ENCODE results near the gene TMEM40.
"Not testable (repeated sequence)": the region's sequence is repeated elsewhere in the genome, so short reads cannot be mapped to it uniquely, and the experiment has no call there.

The TMEM40 gene, protein sequence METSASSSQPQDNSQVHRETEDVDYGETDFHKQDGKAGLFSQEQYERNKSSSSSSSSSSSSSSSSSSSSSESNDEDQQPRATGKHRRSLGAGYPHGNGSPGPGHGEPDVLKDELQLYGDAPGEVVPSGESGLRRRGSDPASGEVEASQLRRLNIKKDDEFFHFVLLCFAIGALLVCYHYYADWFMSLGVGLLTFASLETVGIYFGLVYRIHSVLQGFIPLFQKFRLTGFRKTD

DNA sequence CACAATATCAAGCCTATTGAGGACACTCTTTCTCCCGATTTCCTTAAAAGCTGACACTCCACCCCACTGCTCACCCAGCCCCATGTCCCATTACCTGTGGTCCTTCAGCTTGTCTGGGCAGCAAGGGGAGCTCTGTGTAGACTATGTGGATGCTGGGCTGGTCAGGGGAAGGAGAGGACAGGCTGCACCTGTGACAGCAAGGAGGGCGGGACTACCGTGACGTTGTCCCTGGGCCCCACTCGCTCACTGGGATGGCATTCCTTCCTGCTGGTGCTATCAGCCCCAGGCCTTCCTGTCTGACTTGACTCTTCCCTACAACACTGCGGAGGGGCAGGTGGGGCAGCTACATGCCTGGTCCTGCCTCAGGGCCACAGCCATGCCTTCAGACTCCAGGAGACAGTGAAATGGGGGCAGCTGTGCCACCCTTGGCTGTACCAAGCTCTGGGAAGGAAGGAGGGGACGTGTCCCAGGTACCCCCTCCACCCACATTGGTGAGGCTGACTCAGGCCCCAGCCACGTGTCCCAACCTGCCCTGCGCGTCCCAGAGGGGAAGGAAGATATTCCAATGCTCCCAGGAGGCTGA, at the start of gene TMEM40:
Gene TMEM40, minus strand, starts transcription at position 163 of the 583 bp plus-strand sequence. CDS start 9,427 bp downstream, outside the sequence.
- no peak for DNase-seq

DNA sequence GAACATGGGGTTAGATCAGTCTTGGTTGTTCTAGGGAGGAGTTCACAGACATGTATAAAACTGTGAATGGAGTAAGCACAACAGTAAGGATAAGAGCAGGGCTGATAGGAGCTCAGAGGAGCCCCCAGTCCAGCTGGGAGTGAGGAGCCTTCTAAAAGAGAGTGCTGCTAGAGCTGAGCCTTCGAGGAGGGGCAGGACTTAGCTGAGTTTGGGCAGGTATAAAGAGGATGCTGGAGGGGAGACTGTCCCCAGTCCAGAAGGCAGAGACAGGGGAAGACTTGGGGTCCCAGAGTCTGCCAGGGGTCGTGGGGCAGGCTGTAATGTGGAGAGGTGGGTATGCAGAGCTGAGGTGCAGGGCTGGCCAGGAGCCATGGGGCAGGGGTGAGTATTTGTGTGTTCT, 49.5 kb upstream of the TMEM40 start:
- DNase-seq, result no peak

DNA sequence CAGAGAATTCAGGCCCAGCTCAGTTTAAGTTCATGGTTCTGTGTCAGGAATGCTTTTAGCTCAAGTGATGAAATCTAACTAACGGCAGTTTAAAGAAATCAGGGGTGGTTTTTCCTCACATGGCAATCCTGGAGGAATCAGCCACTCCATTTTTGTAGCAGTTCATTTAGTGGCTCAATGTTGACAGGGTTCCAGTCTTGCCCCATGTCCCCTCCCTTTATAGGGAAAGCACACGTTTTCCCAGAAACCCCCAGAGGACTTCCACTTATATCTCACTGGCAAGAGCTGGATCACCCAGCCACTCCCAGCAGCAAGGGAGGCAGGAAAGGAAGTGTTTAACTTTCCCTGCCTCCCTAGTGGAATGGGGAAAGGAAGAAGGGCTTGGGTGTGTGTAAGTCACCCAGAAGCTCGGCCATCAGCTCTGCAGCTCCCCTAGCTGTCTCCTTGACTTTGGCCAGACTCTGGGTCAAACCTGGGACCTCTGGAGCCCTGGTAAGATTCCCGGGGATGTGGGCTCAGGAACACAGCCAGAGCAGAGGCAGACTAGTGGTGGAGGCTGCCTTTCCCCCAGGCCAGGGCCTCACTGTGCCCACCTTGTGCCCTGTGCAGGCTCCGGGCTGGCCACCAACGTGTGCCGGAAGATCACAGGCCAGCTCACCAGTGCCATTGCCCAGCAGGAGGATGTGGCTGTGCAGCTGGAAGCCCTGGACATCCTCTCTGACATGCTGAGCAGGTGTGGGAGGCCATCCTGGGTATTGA, 48.7 kb upstream of the TMEM40 start:
- DNase-seq, result peak; percentile 30

DNA sequence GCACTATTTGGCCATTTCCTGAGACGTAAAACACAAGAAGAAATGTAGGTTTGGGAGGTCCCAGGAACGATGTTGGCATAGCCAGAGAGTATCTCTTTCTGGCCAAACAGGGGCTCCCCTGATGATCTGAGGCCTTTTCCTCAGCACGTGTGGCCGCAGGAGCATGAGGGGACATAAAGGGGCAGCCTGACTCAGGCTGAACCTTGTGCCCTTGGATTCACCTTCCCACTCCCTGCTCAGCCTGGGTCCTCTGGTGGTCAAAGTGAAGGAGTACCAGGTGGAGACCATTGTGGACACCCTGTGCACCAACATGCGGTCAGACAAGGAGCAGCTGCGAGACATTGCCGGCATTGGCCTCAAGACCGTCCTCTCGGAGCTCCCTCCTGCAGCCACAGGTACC, 48.0 kb upstream of the TMEM40 start:
- DNase-seq, result peak; percentile 54

DNA sequence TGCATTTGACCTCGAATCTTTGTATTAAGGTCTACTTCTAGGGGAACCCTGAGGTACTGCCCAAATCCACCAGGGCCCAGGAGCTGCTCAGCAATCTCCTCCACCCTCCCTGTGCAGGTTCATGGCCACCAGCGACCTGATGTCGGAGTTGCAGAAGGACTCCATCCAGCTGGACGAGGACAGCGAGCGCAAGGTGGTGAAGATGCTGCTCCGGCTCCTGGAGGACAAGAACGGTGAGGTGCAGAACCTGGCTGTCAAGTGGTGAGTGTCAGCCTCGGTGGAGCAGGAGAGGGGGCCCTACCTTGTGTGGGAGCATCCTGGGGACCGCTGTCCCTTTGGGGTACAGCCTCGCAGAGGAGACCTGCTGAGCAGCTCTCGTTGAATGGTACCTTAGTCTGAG, 44.3 kb upstream of the TMEM40 start:
- peak; percentile 47 for DNase-seq

DNA sequence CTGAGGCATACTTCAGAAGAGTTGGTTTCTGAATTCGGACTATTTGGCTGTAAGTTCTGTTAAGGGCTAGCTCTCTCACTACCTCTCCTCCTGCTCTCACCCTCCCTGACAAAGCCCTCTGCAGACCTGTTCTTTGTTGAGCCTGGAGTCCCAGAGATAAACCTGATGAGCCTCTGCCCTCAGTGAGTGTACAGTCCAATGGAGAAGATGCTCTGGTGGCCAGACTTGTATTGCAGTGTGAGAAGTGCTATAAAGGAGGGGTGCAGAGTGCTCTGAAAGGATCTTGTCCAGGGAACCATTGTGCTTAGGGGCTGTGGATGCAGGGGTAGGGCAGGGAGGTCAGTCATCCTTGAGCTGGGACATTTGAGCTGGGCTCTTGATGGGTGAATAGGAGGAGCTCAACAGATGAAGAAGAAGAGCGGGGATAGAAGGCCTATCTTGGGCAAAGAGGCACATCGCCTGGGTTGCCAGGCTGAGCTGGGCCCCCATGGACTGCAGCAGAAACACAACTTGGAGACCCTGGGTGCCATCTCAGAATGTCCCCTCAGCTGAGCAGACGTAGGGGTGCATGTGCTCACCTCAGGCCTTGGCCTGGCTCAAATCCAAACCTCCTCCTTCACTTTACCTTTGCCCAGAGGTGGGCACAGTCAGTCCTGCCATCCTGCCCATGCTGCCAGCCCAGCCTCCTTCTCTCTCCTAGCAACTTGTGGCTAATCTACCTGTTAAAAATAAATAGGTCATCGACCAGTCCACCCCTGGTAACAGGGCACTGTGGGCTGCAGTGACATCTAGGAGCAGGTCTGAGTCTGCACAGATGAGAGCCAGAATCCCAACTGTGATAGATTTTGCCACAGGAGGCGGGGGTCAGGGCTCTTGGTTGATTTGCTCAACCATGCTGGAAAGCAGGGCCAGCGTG, 40.7 kb upstream of the TMEM40 start:
- DNase-seq, result no peak

DNA sequence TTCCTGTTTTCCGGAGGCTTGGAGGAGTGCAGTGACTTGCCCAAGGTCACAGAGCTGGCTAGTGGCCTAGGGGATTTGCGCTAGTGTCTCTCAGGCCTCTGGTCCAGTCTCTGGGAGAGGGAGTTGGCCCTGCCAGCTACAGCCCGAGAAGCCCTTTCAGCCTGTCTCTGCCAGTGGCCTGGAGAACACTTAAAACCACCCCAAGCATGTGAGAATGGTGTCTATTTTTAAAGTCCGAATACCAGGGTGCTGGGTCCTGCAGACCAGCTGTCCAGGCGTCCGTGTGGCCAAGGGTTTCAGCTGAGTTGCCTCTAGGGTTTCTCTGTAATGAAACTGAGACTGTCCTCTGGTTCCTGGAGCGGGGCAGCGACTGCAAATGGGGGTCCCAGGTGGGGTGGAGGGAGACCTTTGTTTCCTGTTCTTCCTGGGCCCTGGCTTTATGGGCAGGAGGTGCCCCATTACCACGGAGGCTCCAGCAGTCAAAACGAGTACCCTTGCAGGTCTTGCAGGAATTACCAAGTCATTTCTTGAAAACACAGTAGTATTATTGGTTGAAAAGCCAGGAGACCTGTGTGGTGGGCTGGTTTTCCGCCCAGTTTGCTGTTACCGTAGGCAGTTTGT, 39.6 kb upstream of the TMEM40 start:
- DNase-seq, result no peak

DNA sequence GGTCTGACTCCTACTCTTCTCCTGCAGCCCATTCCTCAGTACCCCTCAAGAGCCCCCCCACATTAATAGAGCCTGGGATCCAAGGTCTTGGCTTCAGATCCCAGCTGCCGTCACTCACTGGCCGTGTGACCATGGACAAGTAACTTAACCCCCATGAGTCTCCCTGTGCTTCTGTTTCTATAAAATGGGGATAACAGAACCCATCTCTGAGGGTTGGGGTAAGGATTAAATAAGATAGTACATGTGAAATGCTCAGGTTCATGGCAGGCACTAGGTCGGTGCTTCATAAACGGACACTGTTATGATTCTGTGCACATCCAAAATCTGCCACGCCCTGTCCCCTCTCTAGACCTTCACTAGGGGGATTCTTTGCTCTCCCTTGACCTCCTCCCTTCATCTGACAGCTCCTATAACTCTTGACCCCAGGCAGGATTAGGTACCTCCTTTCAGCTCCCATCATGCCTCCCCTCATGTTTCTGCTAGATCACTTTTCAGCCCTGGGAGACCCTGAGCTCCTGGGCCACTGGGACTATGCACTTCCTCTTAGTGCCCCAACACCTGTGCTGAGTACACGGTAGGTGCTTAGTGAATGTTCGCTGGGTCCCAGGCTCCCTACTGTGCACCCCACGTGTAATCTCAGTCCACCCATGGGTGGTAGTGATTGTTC, 39.0 kb upstream of the TMEM40 start:
- DNase-seq, result no peak

DNA sequence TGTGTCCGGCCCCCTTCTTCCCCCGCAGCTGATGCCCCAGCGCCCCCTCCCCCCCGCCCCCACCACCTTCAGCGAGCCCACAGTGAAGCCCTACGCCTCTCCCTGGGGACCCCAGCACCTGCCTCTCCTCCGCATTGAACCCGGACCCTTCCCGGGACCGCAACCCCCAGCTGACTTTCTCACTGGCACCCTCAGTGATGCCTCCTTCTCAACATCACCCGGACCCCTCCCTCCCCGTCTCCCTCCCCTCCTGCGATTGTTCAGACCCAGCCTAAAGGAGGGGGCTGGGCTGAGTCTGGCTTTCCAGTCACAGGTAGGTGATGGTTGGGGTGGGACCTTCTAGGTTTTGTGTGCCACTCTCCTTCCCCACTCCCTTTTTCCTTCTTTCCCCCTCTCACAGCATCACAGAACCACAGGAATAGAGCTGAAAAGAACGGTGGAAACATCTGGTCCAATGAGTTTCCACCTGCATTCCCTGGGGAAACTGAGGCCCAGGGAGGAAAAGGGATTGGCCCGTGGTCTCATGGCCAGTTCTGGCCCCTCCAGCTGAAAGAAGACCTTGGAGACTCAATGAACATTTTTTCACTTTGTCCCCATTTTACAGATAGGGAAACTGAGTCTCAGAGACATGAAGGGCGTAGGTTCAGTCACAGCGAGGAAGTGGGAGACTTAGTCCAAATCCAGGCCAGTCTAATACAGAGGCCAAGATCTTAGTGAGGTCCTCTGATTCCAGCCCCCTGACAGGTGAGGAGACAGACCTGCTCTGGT, 38.2 kb upstream of the TMEM40 start:
- DNase-seq, result no peak

DNA sequence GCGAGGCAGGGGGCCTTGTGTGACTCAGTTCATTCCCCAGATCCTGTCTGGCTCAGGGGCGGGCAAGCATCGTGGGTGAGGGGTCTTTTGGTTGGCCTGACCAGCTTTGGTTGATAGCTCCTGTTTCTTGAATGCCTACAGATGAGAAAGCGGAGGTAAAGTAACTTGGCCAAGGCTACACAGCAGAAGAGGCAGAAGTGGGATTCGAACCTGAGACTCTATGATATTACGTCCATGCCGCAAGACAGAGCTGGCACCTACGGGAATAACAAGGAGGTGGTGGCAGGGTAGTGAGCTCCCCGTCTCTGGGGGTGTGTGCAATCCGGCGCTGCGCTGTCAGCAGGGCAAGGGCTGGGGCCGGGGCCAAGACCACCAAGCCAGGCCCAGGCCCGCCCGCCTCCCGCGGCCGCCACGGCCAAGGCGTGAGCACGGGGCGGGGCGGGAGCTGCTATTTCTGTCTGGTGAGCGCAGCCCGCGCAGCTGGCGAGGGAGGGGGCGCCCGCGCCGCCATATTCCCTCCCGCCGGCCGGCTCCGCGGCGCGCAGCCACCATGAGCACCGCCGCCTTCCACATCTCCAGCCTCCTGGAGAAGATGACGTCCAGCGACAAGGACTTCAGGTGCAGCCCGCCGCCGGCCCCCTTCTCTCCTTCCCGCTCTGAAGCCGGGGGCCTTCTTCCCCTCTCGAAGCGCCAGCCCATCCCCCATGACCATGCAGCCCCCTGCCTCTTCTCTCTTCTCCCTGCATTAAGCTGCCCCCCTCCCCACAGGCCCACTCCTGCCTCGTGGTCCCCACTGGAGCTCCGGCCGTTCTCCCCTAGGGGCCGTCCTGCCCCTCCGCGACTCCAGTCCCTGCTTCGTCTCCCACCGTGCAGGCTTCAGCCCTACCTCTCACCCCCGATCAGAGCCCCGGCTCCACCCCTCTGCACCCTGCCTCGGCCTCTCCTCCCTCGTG, 37.4 kb upstream of the TMEM40 start, which contains the start of gene CAND2:
Gene CAND2, plus strand, starts transcription at position 510 of the 953 bp plus-strand sequence. Its CDS starts 41 bp downstream, at position 551.
- peak; percentile 77 for DNase-seq

DNA sequence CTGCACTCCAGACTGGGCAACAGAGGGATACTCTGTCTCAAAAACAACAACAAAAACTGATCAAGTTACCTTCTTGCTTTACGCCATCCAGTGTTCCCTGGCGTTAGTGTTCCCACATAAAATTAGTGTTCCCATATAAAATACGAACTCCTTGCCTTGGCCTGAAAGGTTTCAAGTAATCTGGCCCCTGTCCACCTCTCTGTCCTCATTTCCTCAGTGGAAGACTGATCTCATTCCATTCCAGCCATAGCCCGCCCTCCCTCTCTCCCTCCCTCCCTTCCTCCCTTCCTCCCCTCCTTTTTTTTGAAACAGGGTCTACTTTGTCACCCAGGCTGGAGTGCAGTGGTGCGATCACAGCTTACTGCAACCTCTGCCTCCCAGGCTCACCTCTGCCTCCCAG, 34.6 kb upstream of the TMEM40 start:
- no peak for DNase-seq

DNA sequence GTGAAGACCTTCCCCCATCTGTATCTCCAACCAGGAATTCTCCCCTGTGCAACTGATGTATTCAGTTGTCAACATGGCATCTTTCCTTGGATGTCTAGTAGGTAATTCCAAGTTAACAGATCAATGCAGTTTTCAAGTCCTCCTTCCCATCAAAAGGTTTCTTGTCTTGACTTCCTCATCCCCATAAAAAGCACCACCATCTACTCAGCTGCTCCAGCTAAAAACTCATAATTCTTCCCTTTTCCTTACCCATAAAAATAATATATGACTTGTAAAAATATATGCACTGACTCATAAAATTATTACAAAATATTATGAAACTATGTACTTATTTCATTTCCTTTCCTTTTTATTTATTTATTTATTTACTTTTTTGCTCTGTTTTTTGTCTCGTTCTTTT, 32.4 kb upstream of the TMEM40 start:
- DNase-seq, result no peak

DNA sequence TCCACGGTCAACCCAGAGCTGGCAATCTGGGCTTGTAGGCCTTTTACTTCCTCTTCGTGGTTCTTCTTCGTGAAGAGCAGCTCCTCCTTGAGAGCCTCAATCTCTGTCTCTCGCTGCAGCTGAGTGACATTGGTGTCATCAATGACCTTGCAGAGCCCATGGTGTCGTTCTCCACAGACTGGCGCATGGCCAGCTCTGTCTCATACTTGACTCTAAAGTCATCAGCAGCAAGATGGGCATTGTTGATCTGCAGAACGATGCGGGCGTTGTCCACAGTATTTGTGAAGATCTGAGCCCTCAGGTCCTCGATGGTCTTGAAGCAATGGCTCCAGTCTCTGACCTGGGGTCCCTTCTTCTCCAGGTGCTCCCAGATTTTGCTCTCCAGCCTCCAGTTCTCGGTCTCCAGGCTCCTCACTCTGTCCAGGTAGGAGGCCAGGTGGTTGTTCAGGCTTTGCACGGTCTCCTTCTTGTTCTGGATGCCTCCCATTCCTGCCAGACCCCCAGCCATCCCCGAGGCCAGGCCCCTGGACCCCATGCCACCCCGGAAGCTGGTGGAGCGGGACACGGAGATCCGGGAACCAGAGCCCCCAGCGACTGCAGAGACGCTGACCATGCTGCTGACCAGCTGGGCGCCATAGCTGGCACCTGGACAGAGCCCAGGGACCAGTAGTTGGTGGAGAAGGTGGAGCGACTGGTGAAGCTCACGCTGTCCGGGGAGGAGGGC, 29.1 kb upstream of the TMEM40 start:
- DNase-seq, result not testable (repeated sequence)

DNA sequence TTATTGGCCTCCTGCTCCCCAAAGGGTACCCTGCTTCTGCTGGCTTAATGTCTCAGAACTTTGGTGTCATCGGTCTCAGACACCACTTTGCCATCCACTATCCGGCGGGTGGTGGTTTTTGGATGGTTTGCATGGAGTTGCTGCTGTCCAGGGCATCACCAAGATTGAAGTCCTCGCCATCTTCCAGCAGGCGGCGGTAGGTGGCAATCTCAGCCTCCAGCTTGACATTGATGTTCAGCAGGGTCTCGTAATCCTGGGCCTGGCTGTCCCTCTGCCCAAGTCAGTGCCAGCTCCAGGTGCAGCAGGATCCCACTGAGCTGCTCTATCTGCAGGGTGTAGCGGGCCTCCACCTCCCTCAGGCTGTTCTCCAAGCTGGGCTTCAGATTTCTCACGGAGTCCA, 28.3 kb upstream of the TMEM40 start:
- DNase-seq, result peak; percentile 84

DNA sequence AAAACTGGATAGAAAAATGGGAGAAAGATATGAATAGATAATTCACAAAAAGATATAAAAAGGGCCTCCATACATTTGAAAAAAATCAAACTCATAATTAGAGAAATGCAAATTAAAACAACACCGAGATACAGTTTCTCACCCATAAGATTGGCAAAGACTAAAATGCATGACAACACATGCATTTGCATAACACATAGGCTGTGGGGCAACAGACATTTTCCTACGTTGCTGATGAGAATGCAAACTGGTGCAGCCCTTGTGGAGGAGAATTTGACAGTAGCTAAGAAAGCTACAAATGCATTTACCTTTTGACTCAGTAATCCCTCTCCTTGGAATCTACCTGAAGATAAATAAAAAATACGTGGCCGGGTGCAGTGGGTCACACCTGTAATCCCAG, 26.0 kb upstream of the TMEM40 start:
- no peak for DNase-seq

DNA sequence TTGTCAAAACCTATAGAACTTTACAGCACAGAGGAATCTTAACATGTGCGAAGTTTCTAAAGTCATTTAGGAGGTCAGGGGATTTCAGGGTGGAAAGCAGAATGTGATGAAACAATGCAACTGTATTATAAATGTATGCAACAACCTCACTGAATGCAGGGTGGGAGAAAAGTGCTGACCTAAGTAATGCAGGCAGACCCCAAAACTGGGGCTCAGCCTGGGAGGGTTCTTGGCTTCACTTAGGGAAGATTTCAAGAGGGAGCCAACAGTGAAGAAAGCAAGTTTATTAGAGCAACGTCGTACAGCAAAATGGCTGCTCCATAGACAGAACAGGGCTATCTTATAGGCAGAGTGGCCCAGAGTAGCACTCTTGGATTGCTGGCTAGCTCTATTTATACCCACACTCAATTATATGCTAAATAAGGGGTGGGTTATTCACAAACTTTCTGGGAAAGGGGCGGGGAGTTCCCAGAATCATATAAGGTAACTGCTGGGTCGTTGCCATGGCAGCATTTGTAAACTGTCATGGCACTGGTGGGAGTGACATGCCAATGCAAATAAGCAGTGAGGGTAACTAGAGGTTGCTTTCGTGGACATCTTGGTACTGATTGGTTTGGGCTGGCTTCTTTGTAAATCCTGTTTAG, 23.2 kb upstream of the TMEM40 start:
- DNase-seq, result no peak

DNA sequence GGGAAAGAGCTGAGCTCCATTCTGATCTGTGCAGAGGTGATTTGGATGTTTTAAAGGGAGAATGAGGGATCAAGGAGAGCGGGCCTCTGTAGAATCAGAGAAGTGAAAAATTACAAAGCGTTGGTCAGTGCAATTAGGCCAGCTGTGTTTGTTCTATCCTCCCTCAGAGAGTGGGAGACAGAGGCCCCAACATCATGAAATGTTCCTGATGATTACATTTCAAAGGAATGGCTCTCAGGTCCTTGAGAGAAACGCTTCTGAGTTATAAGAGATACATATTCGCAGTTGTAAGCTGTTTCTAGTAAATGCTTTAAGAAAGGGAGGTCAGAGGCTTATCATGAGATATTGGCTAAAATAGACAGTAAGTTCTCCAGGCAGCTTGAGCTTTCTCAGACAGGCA, 21.7 kb upstream of the TMEM40 start:
- no peak for DNase-seq

DNA sequence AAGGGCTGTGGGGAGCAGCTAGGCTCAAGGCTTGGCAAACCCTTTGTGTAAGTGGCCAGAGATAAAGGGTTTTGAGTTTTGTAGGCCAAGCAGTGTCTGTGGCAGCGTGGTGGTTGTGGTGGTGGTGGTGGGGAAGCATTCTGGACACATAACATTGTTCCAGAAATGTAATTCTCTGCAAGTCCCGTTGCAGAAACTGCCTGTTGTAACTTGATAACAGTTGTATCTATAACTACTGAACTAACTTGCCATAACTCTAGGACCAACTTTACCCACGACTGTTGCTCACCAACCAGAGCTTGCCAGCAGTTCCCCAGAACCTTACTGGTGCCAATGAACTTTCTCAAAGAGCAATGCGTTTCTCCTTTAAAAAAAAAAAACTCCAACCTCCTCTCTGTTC, 18.1 kb upstream of the TMEM40 start:
- DNase-seq, result no peak

DNA sequence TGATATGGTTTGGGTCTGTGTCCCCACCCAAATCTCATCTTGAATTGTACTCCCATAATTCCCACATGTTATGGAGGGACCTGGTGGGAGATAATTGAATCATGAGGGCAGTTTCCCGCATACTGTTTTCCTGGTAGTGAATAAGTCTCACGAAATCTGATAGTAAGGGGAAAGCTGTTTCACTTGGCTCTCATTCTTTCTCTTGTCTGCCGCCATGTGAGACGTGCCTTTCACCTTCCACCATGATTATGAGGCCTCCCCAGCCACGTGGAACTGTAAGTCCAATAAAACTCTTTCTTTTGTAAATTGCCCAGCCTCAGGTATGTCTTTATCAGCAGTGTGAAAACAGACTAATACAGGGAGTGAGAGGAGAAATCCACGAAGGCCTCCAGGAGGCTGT, 16.9 kb upstream of the TMEM40 start:
- not testable (repeated sequence) for DNase-seq
